Measurements from ENCODE around the gene LDB2.

DNA sequence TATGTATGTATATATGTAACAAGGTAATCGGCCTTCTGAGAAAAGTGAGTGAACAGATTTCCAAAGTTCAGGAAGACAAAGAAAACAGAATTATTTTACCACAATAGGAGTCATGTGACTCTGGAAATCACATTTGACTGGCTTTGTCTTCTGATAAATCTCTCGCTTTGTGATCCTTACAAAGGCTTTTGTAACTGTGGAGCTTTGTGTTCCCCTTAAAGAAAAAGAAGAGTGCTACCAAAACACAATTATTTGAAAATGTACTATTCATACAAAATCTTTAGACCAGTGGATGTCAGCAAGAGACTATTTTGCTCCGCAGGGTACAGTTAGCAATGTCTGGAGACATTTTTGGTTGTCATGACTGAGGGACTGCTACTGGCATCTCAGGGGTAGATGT is 238.8 kb downstream of the LDB2 start:
- TF ChIP-seq POLR2AphosphoS5 (IDR thresholded peaks at IDR 0.05; ENCODE audit: borderline replicate concordance, low read depth, low read length) (no peak), FOXP2 (optimal IDR thresholded peaks at IDR 0.05; ENCODE audit: control extremely low read depth, extremely low read length, insufficient read depth) (no peak), EZH2 (IDR thresholded peaks at IDR 0.05) (no peak)
